NCI-H146 treated with DMSO at 0.1 percent for 48 hours (cell line): Measurements from ENCODE around the gene PDE1C.
"Not testable (repeated sequence)": the region's sequence is repeated elsewhere in the genome, so short reads cannot be mapped to it uniquely, and the experiment has no call there.

Source experiments
- DNase-seq: peaks from one replicate; lab custom pipeline; 2025; ENCODE audit not compliant: unreplicated experiment; lab: John Stamatoyannopoulos, UW

The PDE1C gene

DNA sequence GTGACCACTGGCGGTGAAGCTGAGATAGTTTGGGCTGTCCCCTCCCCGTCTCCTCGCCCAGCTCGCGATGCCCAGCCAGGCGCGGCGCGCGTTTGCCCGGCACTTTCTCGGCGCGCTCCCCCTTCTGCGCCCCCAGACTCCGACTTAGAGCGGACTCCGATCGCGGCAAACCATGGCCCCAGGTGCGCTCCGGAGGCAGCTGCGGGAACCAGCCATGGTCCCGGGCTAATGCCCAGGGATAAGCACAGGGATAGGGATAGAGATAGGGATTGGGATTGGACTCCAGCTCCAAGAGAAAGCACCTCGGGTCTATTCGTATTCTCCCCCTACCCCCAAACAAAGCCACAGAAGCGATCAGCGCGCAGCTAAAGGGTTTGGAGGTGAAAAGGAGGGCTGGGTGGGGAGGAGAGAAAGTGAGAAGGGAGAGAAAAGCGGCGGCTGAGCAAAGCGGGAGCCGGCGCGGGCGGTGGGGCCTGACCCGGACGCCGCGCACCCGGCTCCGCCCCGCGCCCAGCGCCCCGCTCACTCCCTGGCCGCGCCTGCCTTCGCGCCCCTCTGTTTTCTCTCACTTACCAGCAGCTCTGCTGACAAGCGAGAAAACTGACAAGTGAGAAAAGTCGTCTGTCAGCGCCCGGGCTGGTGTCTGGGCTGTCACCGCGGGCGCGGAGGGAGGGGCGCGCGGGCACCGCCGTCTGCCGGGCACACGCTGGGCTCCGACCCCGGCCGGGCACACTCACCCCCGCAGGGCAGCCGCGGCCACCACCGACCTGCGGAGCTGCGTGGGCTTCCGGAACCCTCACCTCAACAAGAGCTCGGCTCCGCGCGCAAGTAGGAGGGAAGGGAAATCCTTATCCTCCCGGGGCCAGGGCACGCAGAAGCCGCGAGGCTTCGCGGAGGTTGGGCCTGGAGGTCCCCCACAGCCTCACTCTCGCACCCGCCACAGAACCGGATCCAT, at the start of gene PDE1C:
Gene PDE1C (minus strand): TSS at position 2 of the 955 bp plus-strand sequence.
- DNase-seq = no peak

- DNase-seq = no peak
Observed at GRCh38 chr7:32119790-32120196, 49.6 kb upstream of the PDE1C start.

DNA sequence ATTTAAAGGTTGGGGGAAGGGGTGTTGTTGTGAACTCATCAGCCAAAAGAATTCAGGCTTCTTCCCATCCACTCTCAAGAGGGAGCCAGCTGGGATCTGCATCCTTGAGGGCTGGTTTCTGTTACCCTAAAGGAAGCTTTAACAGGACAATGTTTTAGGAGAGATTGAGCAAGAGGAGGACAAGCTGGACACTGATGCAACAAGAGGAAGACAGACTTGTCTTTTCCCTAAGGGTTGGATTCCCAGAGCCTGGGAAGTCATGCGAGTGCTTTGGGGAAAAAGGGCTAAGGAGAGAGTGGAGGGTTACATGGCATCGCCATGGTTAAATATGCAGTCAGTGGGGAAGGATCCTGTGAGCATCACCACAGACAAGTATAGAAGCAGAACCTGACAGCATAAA, 47.6 kb upstream of the PDE1C start:
- no peak for DNase-seq

DNA sequence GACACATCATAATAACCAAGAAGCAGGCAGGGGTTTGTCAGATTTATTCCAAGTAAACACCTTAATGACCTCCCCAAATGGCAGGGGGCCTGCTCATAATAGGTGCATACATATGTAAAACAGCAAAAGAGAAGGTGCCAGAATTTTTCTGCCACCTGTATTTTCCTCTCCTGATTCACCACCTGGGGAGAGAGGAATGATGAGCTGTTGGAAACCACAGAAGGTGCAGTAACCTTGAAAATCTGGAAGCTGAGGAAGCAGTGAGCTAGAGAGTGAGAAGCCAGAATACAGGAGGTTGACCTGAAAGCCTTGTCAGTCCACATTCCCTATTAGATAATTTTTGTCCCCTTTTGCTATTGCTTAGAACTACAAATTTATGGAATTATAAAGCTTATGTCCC, 46.2 kb upstream of the PDE1C start:
- no peak for DNase-seq

DNA sequence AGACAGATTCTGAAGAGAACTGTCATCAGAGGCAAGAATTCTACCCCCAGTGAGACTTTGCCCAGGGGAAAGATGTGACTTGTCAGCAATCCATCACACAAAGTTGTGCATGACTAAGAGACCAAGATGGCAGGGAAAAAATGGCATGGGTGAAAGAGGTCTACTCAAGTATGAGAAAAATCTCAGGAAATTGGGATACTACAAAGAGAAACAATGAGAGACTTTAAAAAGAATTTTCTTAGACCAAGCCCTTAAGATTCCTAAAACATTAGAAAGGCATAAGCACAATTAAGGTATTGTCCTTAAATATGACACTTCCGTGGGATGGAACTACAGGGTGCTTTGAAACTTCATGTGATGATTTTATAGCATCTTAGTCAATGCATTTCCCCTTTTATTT, 45.6 kb upstream of the PDE1C start:
- no peak for DNase-seq

GRCh38 chr7:32108651-32109050, 38.4 kb upstream of the PDE1C start:
- DNase-seq = no peak

DNA sequence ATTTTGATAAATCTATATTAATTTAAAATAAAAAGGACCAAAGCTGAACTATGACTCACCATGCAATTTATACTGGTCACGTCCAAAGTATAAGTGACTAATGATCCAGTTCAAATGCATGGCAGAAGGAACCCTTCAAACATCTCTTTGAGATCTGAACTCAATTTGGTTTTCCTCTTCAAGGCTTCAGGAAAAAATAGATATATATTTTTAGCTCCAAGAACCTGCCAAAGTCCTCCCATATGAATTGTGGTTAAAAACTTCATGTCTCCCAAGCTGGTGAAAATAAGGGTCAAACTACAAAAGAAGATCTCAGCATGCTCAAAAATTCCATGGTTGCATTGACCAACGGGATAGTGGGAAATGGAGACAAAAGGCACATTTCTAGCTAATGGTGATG, 34.6 kb upstream of the PDE1C start:
- DNase-seq = no peak

GRCh38 chr7:32103361-32103760, 33.2 kb upstream of the PDE1C start:
- DNase-seq = no peak

- no peak for DNase-seq
Observed at GRCh38 chr7:32102432-32102873, 32.2 kb upstream of the PDE1C start.

DNA sequence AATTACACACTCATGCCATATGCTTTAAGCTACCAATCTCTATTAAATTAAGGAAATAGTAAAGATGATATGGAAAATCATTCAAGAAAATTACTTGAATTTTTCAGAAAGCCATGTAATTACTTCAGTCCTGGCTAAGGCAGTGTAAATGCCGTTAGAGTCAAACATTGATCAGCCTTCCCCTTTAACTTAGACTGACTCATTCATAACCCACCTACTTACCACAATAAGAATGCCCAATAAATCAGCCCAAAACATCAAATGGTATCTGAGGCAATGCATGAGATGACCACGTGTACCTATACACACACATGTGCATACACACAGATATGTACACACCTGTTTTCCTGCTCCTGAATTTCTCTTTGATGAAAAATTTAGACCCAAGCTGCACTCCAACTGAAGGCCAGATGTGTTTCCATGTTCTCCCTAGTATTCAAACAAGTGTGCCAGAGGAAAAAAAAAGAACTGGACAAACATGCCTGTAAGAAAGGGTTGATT, 30.2 kb upstream of the PDE1C start:
- no peak for DNase-seq

- no peak for DNase-seq
Observed at GRCh38 chr7:32094516-32094915, 24.3 kb upstream of the PDE1C start.

- no peak for DNase-seq
Observed at GRCh38 chr7:32093415-32094408, 23.5 kb upstream of the PDE1C start.

DNA sequence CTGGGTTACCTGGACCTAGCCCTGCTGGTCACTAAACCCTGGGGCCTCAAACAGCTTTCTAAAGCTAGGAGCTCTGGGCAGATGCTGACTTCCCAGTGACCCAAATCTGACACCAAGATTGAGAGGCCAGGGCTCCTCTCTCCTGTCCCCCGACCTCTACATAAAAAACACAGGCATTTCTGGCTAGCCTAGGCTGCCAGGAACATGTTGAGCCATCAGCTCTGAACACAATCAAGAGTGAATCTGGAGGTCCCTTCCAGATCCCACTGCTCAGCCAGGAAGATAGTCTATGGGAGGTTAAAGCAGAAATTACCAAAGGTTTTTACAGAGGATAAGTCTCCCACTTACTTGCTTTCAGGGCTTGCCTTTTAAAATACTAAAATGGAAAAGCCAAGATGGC, 22.1 kb upstream of the PDE1C start:
- no peak for DNase-seq

- no peak for DNase-seq
Observed at GRCh38 chr7:32091608-32092210, 21.5 kb upstream of the PDE1C start.

DNA sequence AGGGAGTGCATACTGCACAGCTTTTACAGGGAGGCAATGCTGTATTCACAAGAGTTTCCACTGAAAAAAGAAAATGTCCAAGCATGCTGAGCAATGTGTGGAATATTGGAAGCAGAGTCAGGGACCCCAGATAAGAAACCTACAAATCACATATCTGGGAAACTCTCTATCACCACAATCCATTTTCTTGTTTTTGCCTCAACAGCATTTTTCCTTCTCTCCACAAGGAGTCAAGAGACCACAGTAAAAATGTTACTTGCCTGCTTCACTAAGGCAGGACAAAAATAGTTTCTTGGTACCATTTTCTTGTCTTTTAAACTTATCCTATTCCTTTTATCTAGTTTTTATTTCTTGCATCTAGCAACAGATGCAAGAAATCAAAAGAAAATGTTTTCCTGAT, 19.5 kb upstream of the PDE1C start:
- no peak for DNase-seq

GRCh38 chr7:32089256-32089655, 19.0 kb upstream of the PDE1C start:
- DNase-seq = no peak

- DNase-seq = no peak
Observed at GRCh38 chr7:32088451-32088881, 18.3 kb upstream of the PDE1C start.

DNA sequence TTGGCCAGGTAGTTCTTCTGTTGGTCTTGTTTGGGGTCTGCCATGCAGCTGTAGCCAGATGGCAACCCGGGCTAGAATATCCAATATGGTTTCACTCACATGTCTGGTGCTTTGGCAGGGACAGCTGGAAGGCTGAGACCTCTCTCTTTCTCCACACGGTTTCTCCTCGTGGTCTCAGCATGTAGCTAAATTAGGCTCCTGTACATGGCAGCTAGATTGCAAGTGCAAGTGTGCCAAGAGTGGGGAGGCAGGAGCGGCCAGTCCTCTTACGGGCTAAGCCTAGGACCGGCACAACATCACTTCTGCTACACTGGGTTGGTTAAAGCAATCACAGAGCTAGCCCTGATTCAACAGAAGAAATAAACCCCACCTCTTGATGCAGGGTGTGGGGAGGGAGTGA, 9.3 kb upstream of the PDE1C start:
- DNase-seq = no peak

DNA sequence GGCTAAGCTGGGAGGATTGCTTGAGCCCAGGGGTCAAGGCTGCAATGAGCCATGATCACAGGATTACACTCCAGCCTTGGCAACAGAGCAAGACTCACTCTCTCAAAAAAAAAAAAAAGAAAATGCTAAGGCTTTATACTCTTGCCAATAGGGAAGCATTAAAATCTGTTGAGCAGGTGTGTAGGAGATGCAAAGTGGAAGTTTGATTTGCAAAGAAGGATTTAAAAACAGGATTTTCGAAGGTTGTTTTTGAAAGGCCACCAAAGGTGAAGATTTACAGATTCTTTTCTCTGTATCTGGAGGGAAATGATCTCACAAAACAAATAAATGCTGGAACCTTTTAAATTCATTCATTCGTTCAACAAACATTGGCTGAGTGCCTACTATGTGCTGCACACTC, 8.6 kb upstream of the PDE1C start:
- no peak for DNase-seq

DNA sequence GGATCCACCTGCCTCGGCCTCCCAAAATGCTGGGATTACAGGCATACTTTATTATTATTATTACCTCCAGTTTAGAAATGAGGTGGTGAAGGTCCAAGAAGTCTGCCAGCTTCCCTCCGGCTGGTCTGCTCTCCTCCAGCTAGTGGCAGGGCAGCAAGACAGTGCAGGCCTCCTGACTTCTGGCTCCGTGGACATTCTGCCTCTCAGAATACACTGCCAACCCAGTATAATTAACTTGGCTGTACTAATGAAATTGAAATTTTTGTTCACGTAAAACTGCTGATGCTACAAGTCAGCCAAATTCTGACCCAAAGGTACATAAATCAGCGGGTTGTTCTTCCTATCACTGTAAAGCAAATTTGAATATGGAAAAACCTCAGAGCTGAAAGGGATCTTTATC, 7.6 kb upstream of the PDE1C start:
- DNase-seq = no peak

- DNase-seq = not testable (repeated sequence)
Observed at GRCh38 chr7:32076802-32077201, 6.6 kb upstream of the PDE1C start.
